Measurements from ENCODE around the gene COL4A2. TPM values are rescaled to one million over a fixed set of nuclear protein-coding genes. Genes with fewer than 3 reads are reported as not detected.

COL4A2 gene
- total RNA-seq, 1 experiment from 2014 or later: 66.0 TPM

DNA sequence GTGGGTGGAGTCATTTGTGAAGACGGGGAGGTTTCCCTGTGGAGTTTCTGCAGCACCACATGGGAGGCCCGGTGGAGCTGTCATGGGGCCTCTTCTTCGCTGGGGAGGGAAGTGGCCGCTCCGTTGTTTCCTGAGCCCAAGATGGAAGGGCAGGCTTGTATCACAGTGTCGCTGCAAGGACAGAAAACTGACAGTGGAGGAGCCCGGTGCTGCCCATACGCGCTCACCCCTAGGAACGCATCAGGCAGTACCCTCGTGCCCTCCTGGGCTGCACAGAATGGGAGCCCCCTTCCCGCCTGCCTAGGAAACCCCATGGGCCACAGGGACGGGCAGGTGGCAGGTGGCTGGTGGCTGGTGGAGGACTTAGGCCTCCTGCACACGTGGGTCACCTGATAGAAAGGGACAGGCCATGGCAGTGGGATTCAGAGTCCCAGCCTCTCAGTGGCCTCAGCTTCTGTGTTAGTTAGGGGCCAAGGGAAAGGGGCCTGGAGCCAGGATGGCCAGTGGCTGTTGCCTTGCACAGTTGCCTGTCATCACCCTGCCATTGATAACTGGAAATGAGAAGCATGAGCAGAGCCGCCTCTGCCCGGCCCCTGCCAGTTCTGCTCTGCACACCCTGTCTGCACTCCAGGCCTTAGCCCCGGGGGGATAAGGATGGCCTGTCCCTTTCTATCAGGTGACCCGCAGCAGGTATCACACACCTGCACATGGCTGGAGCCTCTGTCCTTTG is 7.6 kb downstream of the COL4A2 start:
- DNase-seq (ENCODE audit: unreplicated experiment): no peak
- Mint-ChIP-seq H3K36me3 (ENCODE audit: insufficient read depth, unreplicated experiment) (peaks cover 8% of the 10 kb centered on the region), H3K27me3 (ENCODE audit: insufficient read depth, unreplicated experiment) (no peaks in the 10 kb centered on the region), H3K9me3 (ENCODE audit: unreplicated experiment) (no peaks in the 10 kb centered on the region), H3K4me3 (ENCODE audit: unreplicated experiment) (no peak overlapping the region), H3K27ac (ENCODE audit: low read depth, unreplicated experiment) (no peak overlapping the region), H3K4me1 (ENCODE audit: insufficient read depth, unreplicated experiment) (peaks cover 19% of the 10 kb centered on the region)
- ChIA-PET CTCF (interaction anchor here (0.7 kb wide), 1 partner anchor 9 kb away, joined by 3 read pairs; no protein-coding TSS in a partner anchor), POLR2A (no interaction called here)
- intact Hi-C loops (cut with micrococcal nuclease): no loop called here
- BruUV-seq (replicated peaks): no TSS peak
- TF ChIP-seq, protein P1, sequence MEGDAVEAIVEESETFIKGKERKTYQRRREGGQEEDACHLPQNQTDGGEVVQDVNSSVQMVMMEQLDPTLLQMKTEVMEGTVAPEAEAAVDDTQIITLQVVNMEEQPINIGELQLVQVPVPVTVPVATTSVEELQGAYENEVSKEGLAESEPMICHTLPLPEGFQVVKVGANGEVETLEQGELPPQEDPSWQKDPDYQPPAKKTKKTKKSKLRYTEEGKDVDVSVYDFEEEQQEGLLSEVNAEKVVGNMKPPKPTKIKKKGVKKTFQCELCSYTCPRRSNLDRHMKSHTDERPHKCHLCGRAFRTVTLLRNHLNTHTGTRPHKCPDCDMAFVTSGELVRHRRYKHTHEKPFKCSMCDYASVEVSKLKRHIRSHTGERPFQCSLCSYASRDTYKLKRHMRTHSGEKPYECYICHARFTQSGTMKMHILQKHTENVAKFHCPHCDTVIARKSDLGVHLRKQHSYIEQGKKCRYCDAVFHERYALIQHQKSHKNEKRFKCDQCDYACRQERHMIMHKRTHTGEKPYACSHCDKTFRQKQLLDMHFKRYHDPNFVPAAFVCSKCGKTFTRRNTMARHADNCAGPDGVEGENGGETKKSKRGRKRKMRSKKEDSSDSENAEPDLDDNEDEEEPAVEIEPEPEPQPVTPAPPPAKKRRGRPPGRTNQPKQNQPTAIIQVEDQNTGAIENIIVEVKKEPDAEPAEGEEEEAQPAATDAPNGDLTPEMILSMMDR (IDR thresholded peaks at IDR 0.05; ENCODE audit: unreplicated experiment): no peak

DNA sequence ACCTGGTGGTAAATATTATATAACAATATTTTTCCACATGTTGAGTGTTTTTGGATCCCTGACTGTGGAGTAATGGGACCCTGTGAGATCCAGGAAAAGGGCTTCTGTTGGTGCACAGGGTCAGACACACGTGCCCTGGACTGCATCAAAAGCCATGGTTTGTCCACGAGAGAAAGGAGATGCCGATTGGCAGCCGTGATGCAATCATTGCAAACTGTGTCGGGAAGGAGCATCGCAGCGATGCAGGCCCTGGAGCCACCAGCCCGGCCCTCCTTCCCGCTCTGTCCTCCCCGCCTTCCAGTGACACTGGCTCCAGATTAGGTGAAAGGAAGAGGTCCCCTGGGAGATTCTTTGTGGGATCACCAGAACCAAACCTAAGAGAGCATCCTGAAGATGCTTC is 9.1 kb downstream of the COL4A2 start:
- TF ChIP-seq, protein P1 (IDR thresholded peaks at IDR 0.05; ENCODE audit: unreplicated experiment): no peak
- no peaks in the 10 kb centered on the region for H3K9me3 Mint-ChIP-seq (ENCODE audit: unreplicated experiment)
- POLR2A ChIA-PET: no interaction called here
- no peak for DNase-seq (ENCODE audit: unreplicated experiment)
- CTCF ChIA-PET: interaction anchor here (0.7 kb wide), 1 partner anchor 87 kb away, joined by 4 read pairs; no protein-coding TSS in a partner anchor
- no peak overlapping the region for H3K4me3 Mint-ChIP-seq (ENCODE audit: unreplicated experiment)
- BruUV-seq (replicated peaks): no TSS peak
- no peaks in the 10 kb centered on the region for H3K27me3 Mint-ChIP-seq (ENCODE audit: insufficient read depth, unreplicated experiment)
- no peak overlapping the region for H3K27ac Mint-ChIP-seq (ENCODE audit: low read depth, unreplicated experiment)
- peaks cover 29% of the 10 kb centered on the region for H3K4me1 Mint-ChIP-seq (ENCODE audit: insufficient read depth, unreplicated experiment)
- peaks cover 8% of the 10 kb centered on the region for H3K36me3 Mint-ChIP-seq (ENCODE audit: insufficient read depth, unreplicated experiment)
- intact Hi-C loops (cut with micrococcal nuclease): no loop called here

DNA sequence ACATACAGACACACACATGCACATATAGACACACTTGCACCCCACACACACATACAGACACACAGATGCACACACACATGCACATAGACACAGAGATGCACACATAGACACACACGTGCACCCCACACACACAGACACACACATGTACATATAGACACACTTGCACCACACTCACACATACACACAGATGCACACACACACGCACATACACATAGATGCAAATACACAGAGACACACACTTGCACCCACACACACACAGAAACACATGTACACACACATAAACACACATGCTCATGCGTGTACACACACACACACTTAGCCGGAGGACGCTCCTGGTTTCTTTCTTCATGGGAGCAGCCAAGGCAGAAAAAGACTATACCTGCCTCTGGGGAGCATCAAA is 10.0 kb downstream of the COL4A2 start:
- TF ChIP-seq, protein P1 (IDR thresholded peaks at IDR 0.05; ENCODE audit: unreplicated experiment): no peak
- Mint-ChIP-seq H3K4me1 (ENCODE audit: insufficient read depth, unreplicated experiment) (peaks cover 26% of the 10 kb centered on the region), H3K36me3 (ENCODE audit: insufficient read depth, unreplicated experiment) (peaks cover 8% of the 10 kb centered on the region), H3K4me3 (ENCODE audit: unreplicated experiment) (no peak overlapping the region), H3K9me3 (ENCODE audit: unreplicated experiment) (no peaks in the 10 kb centered on the region), H3K27ac (ENCODE audit: low read depth, unreplicated experiment) (no peak overlapping the region), H3K27me3 (ENCODE audit: insufficient read depth, unreplicated experiment) (no peaks in the 10 kb centered on the region)
- ChIA-PET CTCF (interaction anchor here (0.8 kb wide), 1 partner anchor 12 kb away, joined by 3 read pairs; no protein-coding TSS in a partner anchor), POLR2A (no interaction called here)
- DNase-seq (ENCODE audit: unreplicated experiment): no peak
- BruUV-seq (replicated peaks): no TSS peak
- intact Hi-C loops (cut with micrococcal nuclease): no loop called here

DNA sequence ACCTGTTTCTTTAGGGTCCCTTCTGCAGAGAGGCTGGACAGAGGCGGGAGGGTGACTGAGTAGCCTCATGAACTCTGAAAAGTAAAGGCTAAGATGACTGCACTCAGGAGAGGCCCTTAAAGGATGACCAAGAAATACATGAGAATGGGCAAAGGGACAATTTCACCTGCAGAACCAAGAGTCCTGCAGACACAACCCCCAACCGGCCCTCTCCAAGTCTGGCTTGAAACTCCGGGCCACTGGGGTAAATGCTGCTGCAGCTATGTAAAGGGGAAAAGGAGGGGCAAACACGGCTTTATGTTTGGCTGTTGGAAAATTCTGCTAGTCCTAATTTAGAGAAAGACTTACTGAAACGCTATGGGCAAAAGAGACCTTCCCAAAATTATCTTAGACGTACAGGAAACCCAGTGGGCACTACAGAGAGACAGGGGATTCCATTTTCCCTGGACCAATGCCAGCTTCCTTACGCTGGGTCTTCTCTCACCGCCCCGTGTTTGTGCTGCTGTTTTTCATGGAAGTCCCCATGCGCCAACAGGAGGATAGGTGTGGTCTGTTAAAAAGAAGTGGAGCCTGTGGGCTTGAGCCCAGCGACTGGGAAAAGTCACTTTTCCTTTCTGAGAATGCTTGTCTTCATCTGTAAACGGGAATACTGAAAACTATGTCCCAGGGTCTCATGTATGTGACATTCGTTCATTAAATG is 10.6 kb downstream of the COL4A2 start:
- no TSS peak for BruUV-seq (replicated peaks)
- no peak overlapping the region for H3K27ac Mint-ChIP-seq (ENCODE audit: low read depth, unreplicated experiment)
- no peaks in the 10 kb centered on the region for H3K27me3 Mint-ChIP-seq (ENCODE audit: insufficient read depth, unreplicated experiment)
- intact Hi-C loops (cut with micrococcal nuclease): no loop called here
- TF ChIP-seq, protein P1 (IDR thresholded peaks at IDR 0.05; ENCODE audit: unreplicated experiment): no peak
- peaks cover 21% of the 10 kb centered on the region for H3K4me1 Mint-ChIP-seq (ENCODE audit: insufficient read depth, unreplicated experiment)
- POLR2A ChIA-PET: no interaction called here
- CTCF ChIA-PET: interaction anchor here (0.8 kb wide), 1 partner anchor 12 kb away, joined by 3 read pairs; no protein-coding TSS in a partner anchor
- no peak overlapping the region for H3K4me3 Mint-ChIP-seq (ENCODE audit: unreplicated experiment)
- no peaks in the 10 kb centered on the region for H3K9me3 Mint-ChIP-seq (ENCODE audit: unreplicated experiment)
- H3K36me3 Mint-ChIP-seq (ENCODE audit: insufficient read depth, unreplicated experiment): peaks cover 8% of the 10 kb centered on the region
- no peak for DNase-seq (ENCODE audit: unreplicated experiment)
